Lung (tissue), 12 donors: ENCODE results near the gene LRP3. TPM values are rescaled to one million over a fixed set of nuclear protein-coding genes. Genes with fewer than 3 reads are reported as not detected.

Experiments used
- ATAC-seq: fragments of 200-7000 bp; cut with Tn5 transposase; one replicate; pipeline ENCODE4 v1.9.1; 2020; ENCODE audit warnings: moderate number of reproducible peaks; ENCODE audit not compliant: insufficient read depth, low FRiP score
- DNase-seq, 3 donors: peaks; one replicate each; pipeline ENCODE4 v3.0.0-alpha.2; 2013 to 2017
- H3K27ac ChIP-seq, 2 donors: one replicate each; pipeline ENCODE4 v1.5.1; 2013; ENCODE audit warnings: mild to moderate bottlenecking in 2 of 2, moderate library complexity in 2 of 2, control low read depth in 1 of 2, inconsistent platforms in 1 of 2, low read depth in 1 of 2, low read length in 1 of 2
- H3K27me3 ChIP-seq, 3 donors: one replicate each; pipeline ENCODE4 v1.5.1; 2013; ENCODE audit warnings: low read length in 2 of 3; ENCODE audit not compliant: control insufficient read depth in 3 of 3, insufficient read depth in 3 of 3
- H3K36me3 ChIP-seq, 4 donors: one replicate each; pipeline ENCODE4 v1.5.1; 2013; ENCODE audit warnings: low read length in 4 of 4, mild to moderate bottlenecking in 1 of 4, moderate library complexity in 1 of 4; ENCODE audit not compliant: control insufficient read depth in 4 of 4, insufficient read depth in 4 of 4
- H3K4me1 ChIP-seq, 5 donors: one replicate each; pipeline ENCODE4 v1.5.1; 2013; ENCODE audit warnings: low read length in 5 of 5, mild to moderate bottlenecking in 2 of 5, moderate library complexity in 1 of 5; ENCODE audit not compliant: control insufficient read depth in 5 of 5, insufficient read depth in 5 of 5
- H3K4me3 ChIP-seq: one replicate; pipeline ENCODE4 v1.5.1; 2013; ENCODE audit warnings: mild to moderate bottlenecking, control low read depth, moderate library complexity
- H3K9ac ChIP-seq, 2 donors: one replicate each; pipeline ENCODE4 v1.5.1; 2013; ENCODE audit warnings: low read length in 2 of 2, control low read depth in 1 of 2; ENCODE audit not compliant: insufficient read depth in 1 of 2
- H3K9me3 ChIP-seq, 4 donors: one replicate each; pipeline ENCODE4 v1.5.1; 2013; ENCODE audit warnings: low read length in 3 of 4, mild to moderate bottlenecking in 1 of 4, moderate library complexity in 1 of 4; ENCODE audit not compliant: control insufficient read depth in 4 of 4, insufficient read depth in 3 of 4
- WGBS, 2 donors: extraction: QIAGEN DNeasy Blood & Tissue Kit; methylation state at CpG; one replicate each; pipeline ENCODE4 v1.1.7; 2013; 5-methylcytosine and 5-hydroxymethylcytosine counted together
- polyA plus RNA-seq, 2 donors: library from polyadenylated mRNA; stranded (reverse); fragments of 200-250 nt; gene quantifications; one replicate each; pipeline ENCODE4 v1.2.1, GENCODE V29; 2013
- total RNA-seq, 2 donors: library from RNA; depleted of rRNA in 1 of 2; stranded (reverse); fragments of >200 nt in 1 of 2; gene quantifications; one replicate each; pipeline ENCODE4 v1.2.1, GENCODE V29; 2014 to 2021
- TF ChIP-seq, protein P1 (sequence below): IDR thresholded peaks from 2 replicates; pipeline ENCODE4 v1.5.1; 2012; ENCODE audit warnings: mild to moderate bottlenecking; ENCODE audit errors: control extremely low read depth, extremely low read depth
- donor health status: control.
- donor health status: control.
- donor health status: Bipolar disorder and iron deficiency.
- donor health status: healthy.
- donor health status: DM: yes; HTN: yes; CAD: no.

LRP3 gene
- total and polyA plus RNA-seq, 4 donors = 10.6 to 18.2 (median 14.6) TPM

DNA sequence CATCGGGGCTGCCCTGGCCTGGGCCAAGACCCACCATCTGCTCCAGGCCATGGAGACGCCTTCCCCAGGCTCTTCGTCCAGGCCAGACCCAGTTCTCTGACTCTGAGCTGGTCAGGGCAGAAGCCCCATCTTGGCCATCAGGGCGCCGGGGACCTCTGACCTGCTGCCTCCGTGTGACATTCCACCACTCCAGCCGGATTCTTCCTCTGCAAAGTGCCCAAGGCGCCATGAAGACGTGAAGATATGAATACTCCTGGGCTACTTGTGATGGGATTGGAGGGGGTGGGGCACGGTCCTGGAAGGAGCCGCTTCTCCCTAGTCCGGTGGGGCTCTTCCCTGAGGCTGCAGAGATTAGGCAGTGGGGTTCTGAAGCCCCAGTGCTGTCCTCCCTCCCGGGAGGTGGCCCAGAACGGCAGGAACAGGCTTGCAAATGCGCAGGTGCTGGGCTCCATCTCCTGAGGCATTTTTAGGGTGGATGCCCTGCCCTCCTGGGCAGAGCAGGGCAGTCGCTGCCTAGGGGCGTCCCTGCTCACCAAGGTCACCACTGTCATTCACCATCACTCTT is 57.5 kb downstream of the LRP3 start:
- peaks cover 0 to 7% (median 0%) of the 10 kb centered on the region in 5 donors for H3K4me1 ChIP-seq
- no peak overlapping the region for H3K27ac ChIP-seq
- H3K27me3 ChIP-seq = no peaks in the 10 kb centered on the region
- H3K9ac ChIP-seq = no peak overlapping the region
- no peak for ATAC-seq
- H3K4me3 ChIP-seq = no peak overlapping the region
- DNase-seq = no peak
- TF ChIP-seq, protein P1, sequence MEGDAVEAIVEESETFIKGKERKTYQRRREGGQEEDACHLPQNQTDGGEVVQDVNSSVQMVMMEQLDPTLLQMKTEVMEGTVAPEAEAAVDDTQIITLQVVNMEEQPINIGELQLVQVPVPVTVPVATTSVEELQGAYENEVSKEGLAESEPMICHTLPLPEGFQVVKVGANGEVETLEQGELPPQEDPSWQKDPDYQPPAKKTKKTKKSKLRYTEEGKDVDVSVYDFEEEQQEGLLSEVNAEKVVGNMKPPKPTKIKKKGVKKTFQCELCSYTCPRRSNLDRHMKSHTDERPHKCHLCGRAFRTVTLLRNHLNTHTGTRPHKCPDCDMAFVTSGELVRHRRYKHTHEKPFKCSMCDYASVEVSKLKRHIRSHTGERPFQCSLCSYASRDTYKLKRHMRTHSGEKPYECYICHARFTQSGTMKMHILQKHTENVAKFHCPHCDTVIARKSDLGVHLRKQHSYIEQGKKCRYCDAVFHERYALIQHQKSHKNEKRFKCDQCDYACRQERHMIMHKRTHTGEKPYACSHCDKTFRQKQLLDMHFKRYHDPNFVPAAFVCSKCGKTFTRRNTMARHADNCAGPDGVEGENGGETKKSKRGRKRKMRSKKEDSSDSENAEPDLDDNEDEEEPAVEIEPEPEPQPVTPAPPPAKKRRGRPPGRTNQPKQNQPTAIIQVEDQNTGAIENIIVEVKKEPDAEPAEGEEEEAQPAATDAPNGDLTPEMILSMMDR = no peak
- 79 to 83% methylated on average over 17 of the region's 17 CpGs for WGBS, 2 donors
- no peaks in the 10 kb centered on the region for H3K36me3 ChIP-seq
- no peaks in the 10 kb centered on the region for H3K9me3 ChIP-seq

DNA sequence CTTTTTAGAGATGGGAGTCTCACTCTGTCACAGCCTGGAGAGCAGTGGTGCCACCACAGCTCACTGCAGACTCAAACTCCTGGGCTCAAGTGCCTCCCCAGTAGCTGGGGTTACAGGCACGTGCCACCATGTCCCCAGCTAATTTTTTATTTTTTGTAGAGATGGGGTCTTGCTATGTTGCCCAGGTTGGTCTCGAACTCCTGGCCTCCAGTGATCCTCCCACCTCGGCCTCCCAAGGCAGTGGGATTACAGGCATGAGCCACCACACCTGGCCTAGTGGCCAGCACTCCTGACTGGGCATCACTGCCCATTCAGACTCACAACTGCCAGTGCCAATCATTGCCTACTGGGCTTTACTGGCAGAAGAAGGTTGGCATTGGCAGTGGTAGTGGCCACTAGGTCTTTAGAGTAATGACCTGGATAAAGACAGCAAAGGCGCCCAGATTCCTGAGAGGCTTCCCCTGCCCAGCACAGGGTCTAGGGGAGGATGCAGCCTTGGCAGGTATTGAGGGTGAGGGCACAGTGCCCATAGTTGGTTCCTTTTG is 58.4 kb downstream of the LRP3 start:
- H3K27ac ChIP-seq = no peak overlapping the region
- H3K9me3 ChIP-seq = no peaks in the 10 kb centered on the region
- 92 to 93% methylated on average over 4 of the region's 4 CpGs for WGBS, 2 donors
- TF ChIP-seq, protein P1 = no peak
- H3K36me3 ChIP-seq = no peaks in the 10 kb centered on the region
- DNase-seq (no peak), ATAC-seq (no peak)
- no peak overlapping the region for H3K9ac ChIP-seq
- H3K4me1 ChIP-seq = peaks cover 0 to 8% (median 0%) of the 10 kb centered on the region in 5 donors
- no peaks in the 10 kb centered on the region for H3K27me3 ChIP-seq
- no peak overlapping the region for H3K4me3 ChIP-seq

GRCh38 chr19:33252971-33253370 is 58.8 kb downstream of the LRP3 start:
- 59 to 72% methylated on average over 8 of the region's 8 CpGs for WGBS, 2 donors
- Histone ChIP-seq H3K27ac (no peak overlapping the region), H3K4me3 (no peak overlapping the region), H3K27me3 (no peaks in the 10 kb centered on the region), H3K4me1 (peaks cover 0 to 8% (median 0%) of the 10 kb centered on the region in 5 donors), H3K36me3 (no peaks in the 10 kb centered on the region), H3K9ac (no peak overlapping the region), H3K9me3 (no peaks in the 10 kb centered on the region)
- TF ChIP-seq, protein P1 = no peak
- ATAC-seq (no peak), DNase-seq (no peak)
